ENCODE results near the gene OR6B2.

OR6B2 gene

GRCh38 chr2:240043279-240043989 lies 13.2 kb upstream of the OR6B2 start:
- no peak for TF ChIP-seq CTCF (conservative IDR thresholded peaks at IDR 0.05; ENCODE audit: control insufficient read depth, insufficient read depth, low read depth, low read length)
- H3K4me3 ChIP-seq (ENCODE audit: control insufficient read depth, low read depth, low read length) = no peak overlapping the region
- DNase-seq (ENCODE audit: low read depth) = no peak

DNA sequence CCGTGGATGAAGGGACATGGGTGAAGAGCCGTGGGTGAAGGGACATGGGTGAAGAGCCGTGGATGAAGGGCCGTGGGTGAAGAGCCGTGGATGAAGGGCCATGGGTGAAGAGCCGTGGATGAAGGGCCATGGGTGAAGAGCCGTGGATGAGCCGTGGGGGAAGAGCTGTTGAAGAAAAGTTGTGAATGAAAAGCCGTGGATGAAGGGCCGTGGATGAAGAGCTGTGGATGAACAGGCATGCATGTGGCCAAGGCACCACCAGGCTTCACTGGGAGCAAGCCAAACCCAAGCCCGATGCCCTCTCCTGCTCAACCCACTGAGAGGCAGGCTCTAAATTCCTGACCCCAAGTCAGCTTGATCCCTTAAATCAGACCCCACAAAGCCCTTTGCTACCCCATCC lies 12.5 kb upstream of the OR6B2 start:
- no peak overlapping the region for H3K4me3 ChIP-seq (ENCODE audit: control insufficient read depth, low read depth, low read length)
- no peak for DNase-seq (ENCODE audit: low read depth)
- no peak for TF ChIP-seq CTCF (conservative IDR thresholded peaks at IDR 0.05; ENCODE audit: control insufficient read depth, insufficient read depth, low read depth, low read length)

DNA sequence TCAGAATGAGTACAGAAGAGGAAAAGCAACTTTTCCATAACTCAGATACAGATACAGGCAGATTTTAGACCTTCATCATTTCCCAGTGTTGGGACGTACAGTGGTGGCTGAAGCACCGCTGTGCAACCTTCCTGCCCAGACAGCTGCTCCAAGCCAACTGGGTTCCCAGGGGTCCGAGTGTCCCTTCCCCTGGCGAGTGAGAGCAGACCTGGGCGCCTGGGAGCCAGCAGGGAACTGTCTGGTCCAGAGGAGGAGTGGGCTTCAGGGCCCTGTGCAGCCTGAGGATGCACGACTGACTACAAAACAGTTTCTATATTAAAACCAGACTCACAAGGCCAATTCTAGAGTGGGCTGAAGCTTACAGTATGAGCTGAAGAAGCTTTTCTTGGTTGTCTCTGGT lies 11.1 kb upstream of the OR6B2 start:
- no peak for DNase-seq (ENCODE audit: low read depth)
- TF ChIP-seq CTCF (conservative IDR thresholded peaks at IDR 0.05; ENCODE audit: control insufficient read depth, insufficient read depth, low read depth, low read length) = no peak
- no peak overlapping the region for H3K4me3 ChIP-seq (ENCODE audit: control insufficient read depth, low read depth, low read length)

DNA sequence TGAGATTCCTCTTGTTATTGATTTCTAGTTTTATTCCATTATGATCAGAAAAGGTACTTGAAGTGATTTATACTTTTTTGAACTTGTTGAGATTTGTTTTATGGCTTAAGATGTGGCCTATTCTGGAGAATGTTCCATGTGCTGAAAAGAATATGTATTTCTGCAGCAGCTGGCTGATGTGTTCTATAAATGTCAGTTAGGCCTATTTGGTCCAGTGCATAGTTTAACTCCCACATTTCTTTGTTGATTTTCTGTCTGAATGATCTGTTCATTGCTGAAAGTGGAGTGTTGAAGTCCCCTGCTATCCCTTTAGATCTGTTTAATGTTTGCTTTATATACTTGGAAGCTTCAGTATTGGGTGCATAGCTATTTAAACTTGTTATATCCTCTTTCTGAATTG lies 7.1 kb upstream of the OR6B2 start:
- DNase-seq (ENCODE audit: low read depth) = no peak
- no peak for TF ChIP-seq CTCF (conservative IDR thresholded peaks at IDR 0.05; ENCODE audit: control insufficient read depth, insufficient read depth, low read depth, low read length)
- no peak overlapping the region for H3K4me3 ChIP-seq (ENCODE audit: control insufficient read depth, low read depth, low read length)

GRCh38 chr2:240033330-240033678 lies 3.1 kb upstream of the OR6B2 start:
- DNase-seq (ENCODE audit: low read depth) = no peak
- TF ChIP-seq CTCF (conservative IDR thresholded peaks at IDR 0.05; ENCODE audit: control insufficient read depth, insufficient read depth, low read depth, low read length) = no peak
- no peak overlapping the region for H3K4me3 ChIP-seq (ENCODE audit: control insufficient read depth, low read depth, low read length)

- DNase-seq (ENCODE audit: low read depth) = no peak
- TF ChIP-seq CTCF (conservative IDR thresholded peaks at IDR 0.05; ENCODE audit: control insufficient read depth, insufficient read depth, low read depth, low read length) = no peak
- H3K4me3 ChIP-seq (ENCODE audit: control insufficient read depth, low read depth, low read length) = no peak overlapping the region
Measured at GRCh38 chr2:240032406-240033329, 2.4 kb upstream of the OR6B2 start.
